Mesendoderm (in vitro differentiated cells): Measurements from ENCODE around the gene LRRC45.

Source experiments
- DNase-seq: peaks from one replicate; pipeline ENCODE4 v3.0.0; 2013
- H2AK5ac ChIP-seq: 2 replicates; pipeline ENCODE4 v1.6.1; 2013; ENCODE audit warnings: low read length, inconsistent platforms
- H2BK120ac ChIP-seq: 2 replicates; pipeline ENCODE4 v1.6.1; 2013; ENCODE audit warnings: low read depth, mild to moderate bottlenecking, low read length, moderate library complexity, mixed read lengths
- H2BK15ac ChIP-seq: replicated peaks from 2 replicates; pipeline ENCODE4 v1.6.1; 2013; ENCODE audit warnings: low read depth, mild to moderate bottlenecking, moderate library complexity
- H2BK5ac ChIP-seq: 2 replicates; pipeline ENCODE4 v1.6.1; 2013; ENCODE audit warnings: low read length, inconsistent platforms
- H3K18ac ChIP-seq: 2 replicates; pipeline ENCODE4 v1.6.1; 2013; ENCODE audit warnings: mild to moderate bottlenecking, low read length, mixed read lengths
- H3K23ac ChIP-seq: one replicate; pipeline ENCODE4 v1.6.1; 2013; ENCODE audit warnings: low read length
- H3K27ac ChIP-seq: 2 replicates; pipeline ENCODE4 v1.5.1; 2013; ENCODE audit warnings: low read depth, mild to moderate bottlenecking, inconsistent platforms, low read length, moderate library complexity
- H3K27me3 ChIP-seq: 2 replicates; pipeline ENCODE4 v1.6.1; 2013; ENCODE audit warnings: low read length, control low read depth, mild to moderate bottlenecking, inconsistent platforms; ENCODE audit not compliant: insufficient read depth, poor library complexity
- H3K36me3 ChIP-seq: 2 replicates; pipeline ENCODE4 v1.6.1; 2013; ENCODE audit warnings: low read length, inconsistent platforms; ENCODE audit not compliant: control insufficient read depth, insufficient read depth
- H3K4ac ChIP-seq: one replicate; pipeline ENCODE4 v1.6.1; 2013; ENCODE audit warnings: low read depth, mild to moderate bottlenecking, low read length, moderate library complexity
- H3K4me1 ChIP-seq: 2 replicates; pipeline ENCODE4 v1.6.1; 2013; ENCODE audit warnings: low read depth, low read length, inconsistent platforms; ENCODE audit not compliant: control insufficient read depth
- H3K4me2 ChIP-seq: 2 replicates; pipeline ENCODE4 v1.6.1; 2013; ENCODE audit warnings: low read length
- H3K4me3 ChIP-seq: 2 replicates; pipeline ENCODE4 v1.5.1; 2013; ENCODE audit warnings: mild to moderate bottlenecking, low read length
- H3K56ac ChIP-seq: one replicate; pipeline ENCODE4 v1.6.1; 2013; ENCODE audit warnings: low read length
- H3K79me1 ChIP-seq: 2 replicates; pipeline ENCODE4 v1.6.1; 2013; ENCODE audit warnings: low read length, inconsistent platforms
- H3K79me2 ChIP-seq: 2 replicates; pipeline ENCODE4 v1.6.1; 2013; ENCODE audit warnings: mild to moderate bottlenecking, low read length; ENCODE audit not compliant: control insufficient read depth, insufficient read depth
- H3K9ac ChIP-seq: 2 replicates; pipeline ENCODE4 v1.6.1; 2013; ENCODE audit warnings: low read length, inconsistent platforms
- H4K5ac ChIP-seq: one replicate; pipeline ENCODE4 v1.6.1; 2013; ENCODE audit warnings: low read length
- H4K8ac ChIP-seq: one replicate; pipeline ENCODE4 v1.6.1; 2013; ENCODE audit warnings: low read depth, mild to moderate bottlenecking, control low read depth, low read length, moderate library complexity
- WGBS: extraction: QIAGEN DNeasy Blood & Tissue Kit; methylation state at CpG from one replicate; pipeline ENCODE4 v1.1.7; 2013; ENCODE audit warnings: low lambda C conversion rate, missing lambda C conversion rate; ENCODE audit not compliant: insufficient coverage; ENCODE audit errors: extremely low coverage; 5-methylcytosine and 5-hydroxymethylcytosine counted together

LRRC45 gene

GRCh38 chr17:82006468-82007227 lies 16.5 kb upstream of the LRRC45 start:
- H3K4me3 ChIP-seq, result no peak overlapping the region
- no peak overlapping the region for H2AK5ac ChIP-seq
- no peaks in the 10 kb centered on the region for H3K36me3 ChIP-seq
- H3K79me1 ChIP-seq, result peaks cover 2% of the 10 kb centered on the region
- no peak overlapping the region for H3K4me2 ChIP-seq
- H3K27ac ChIP-seq, result no peak overlapping the region
- no peak for DNase-seq
- no peak overlapping the region for H3K56ac ChIP-seq
- no peak overlapping the region for H4K5ac ChIP-seq
- H3K4ac ChIP-seq, result no peak overlapping the region
- no peak overlapping the region for H4K8ac ChIP-seq
- H3K23ac ChIP-seq, result no peak overlapping the region
- no peak overlapping the region for H2BK120ac ChIP-seq
- no peaks in the 10 kb centered on the region for H3K4me1 ChIP-seq
- no peak overlapping the region for H3K9ac ChIP-seq
- no peaks in the 10 kb centered on the region for H3K79me2 ChIP-seq
- no CpG with 5 or more reads among the region's 24 CpGs for WGBS
- no peaks in the 10 kb centered on the region for H3K27me3 ChIP-seq
- H2BK5ac ChIP-seq, result no peak overlapping the region
- H2BK15ac ChIP-seq, result no peak overlapping the region
- no peak overlapping the region for H3K18ac ChIP-seq

GRCh38 chr17:82007228-82007494 lies 15.9 kb upstream of the LRRC45 start:
- H3K4ac ChIP-seq, result no peak overlapping the region

GRCh38 chr17:82007495-82008257 lies 15.4 kb upstream of the LRRC45 start:
- no peak overlapping the region for H3K27ac ChIP-seq
- no peak overlapping the region for H3K18ac ChIP-seq
- no peak overlapping the region for H3K4ac ChIP-seq
- no peak overlapping the region for H2BK120ac ChIP-seq
- H3K27me3 ChIP-seq, result no peaks in the 10 kb centered on the region
- no peak overlapping the region for H3K23ac ChIP-seq
- H3K36me3 ChIP-seq, result no peaks in the 10 kb centered on the region
- no peak overlapping the region for H4K5ac ChIP-seq
- DNase-seq, result no peak
- H3K79me2 ChIP-seq, result no peaks in the 10 kb centered on the region
- H3K56ac ChIP-seq, result no peak overlapping the region
- no CpG with 5 or more reads among the region's 30 CpGs for WGBS
- no peak overlapping the region for H2BK5ac ChIP-seq
- H4K8ac ChIP-seq, result no peak overlapping the region
- H3K4me2 ChIP-seq, result no peak overlapping the region
- no peaks in the 10 kb centered on the region for H3K4me1 ChIP-seq
- H3K9ac ChIP-seq, result no peak overlapping the region
- no peak overlapping the region for H3K4me3 ChIP-seq
- no peak overlapping the region for H2BK15ac ChIP-seq
- H3K79me1 ChIP-seq, result peaks cover 2% of the 10 kb centered on the region
- H2AK5ac ChIP-seq, result no peak overlapping the region

More at GRCh38 chr17:82007228-82007494, 15.9 kb upstream of the LRRC45 start:
- no peak overlapping the region for H3K23ac ChIP-seq
- H4K8ac ChIP-seq, result no peak overlapping the region
- no peaks in the 10 kb centered on the region for H3K79me2 ChIP-seq
- no peak overlapping the region for H3K27ac ChIP-seq
- no CpG with 5 or more reads among the region's 6 CpGs for WGBS
- no peak overlapping the region for H2BK120ac ChIP-seq
- no peak overlapping the region for H3K4me3 ChIP-seq
- H2AK5ac ChIP-seq, result no peak overlapping the region
- H3K18ac ChIP-seq, result no peak overlapping the region
- DNase-seq, result no peak
- no peaks in the 10 kb centered on the region for H3K27me3 ChIP-seq
- H2BK5ac ChIP-seq, result no peak overlapping the region
- H3K4me1 ChIP-seq, result no peaks in the 10 kb centered on the region
- H3K4me2 ChIP-seq, result no peak overlapping the region
- no peak overlapping the region for H2BK15ac ChIP-seq
- H3K79me1 ChIP-seq, result peaks cover 2% of the 10 kb centered on the region
- H4K5ac ChIP-seq, result no peak overlapping the region
- H3K9ac ChIP-seq, result no peak overlapping the region
- H3K56ac ChIP-seq, result no peak overlapping the region
- H3K36me3 ChIP-seq, result no peaks in the 10 kb centered on the region

- Histone ChIP-seq H3K4me3 (no peak overlapping the region), H3K27ac (no peak overlapping the region), H4K8ac (no peak overlapping the region), H3K36me3 (no peaks in the 10 kb centered on the region), H2BK15ac (no peak overlapping the region), H3K79me2 (no peaks in the 10 kb centered on the region), H3K56ac (no peak overlapping the region), H2BK120ac (no peak overlapping the region), H3K4ac (no peak overlapping the region), H3K27me3 (no peaks in the 10 kb centered on the region), H3K23ac (no peak overlapping the region), H3K4me1 (no peaks in the 10 kb centered on the region), H3K9ac (no peak overlapping the region), H3K79me1 (peaks cover 2% of the 10 kb centered on the region), H3K18ac (no peak overlapping the region), H3K4me2 (no peak overlapping the region), H4K5ac (no peak overlapping the region), H2BK5ac (no peak overlapping the region), H2AK5ac (no peak overlapping the region)
- WGBS, result no CpG with 5 or more reads among the region's 26 CpGs
- no peak for DNase-seq
Measured at GRCh38 chr17:82008258-82008940, 14.7 kb upstream of the LRRC45 start.

GRCh38 chr17:82008941-82009405 lies 14.1 kb upstream of the LRRC45 start:
- Histone ChIP-seq H3K56ac (no peak overlapping the region), H2BK5ac (no peak overlapping the region), H3K27me3 (no peaks in the 10 kb centered on the region), H2BK120ac (no peak overlapping the region), H3K4me1 (no peaks in the 10 kb centered on the region), H3K18ac (no peak overlapping the region), H3K4me3 (no peak overlapping the region), H3K79me1 (peaks cover 2% of the 10 kb centered on the region), H4K8ac (no peak overlapping the region), H3K4ac (no peak overlapping the region), H3K36me3 (no peaks in the 10 kb centered on the region), H3K4me2 (no peak overlapping the region), H3K23ac (no peak overlapping the region), H2AK5ac (no peak overlapping the region), H4K5ac (no peak overlapping the region), H3K9ac (no peak overlapping the region), H2BK15ac (no peak overlapping the region), H3K27ac (no peak overlapping the region), H3K79me2 (no peaks in the 10 kb centered on the region)
- DNase-seq, result no peak
- no CpG with 5 or more reads among the region's 28 CpGs for WGBS
